ENCODE results near the gene INPP5D.
"Not testable (repeated sequence)": the region's sequence is repeated elsewhere in the genome, so short reads cannot be mapped to it uniquely, and the experiment has no call there.

INPP5D gene
- long read RNA-seq, donor 1 = 0 reads
- long read RNA-seq, donor 2 = 0 reads
- long read RNA-seq, donor 3 = 0 reads
- long read RNA-seq, donor 4, partial matches to known transcripts = 0 of 1 reads
- long read RNA-seq, donor 4, other reads (novel, unspliced or antisense) = 0 of 1 reads
- long read RNA-seq, donor 5 = 0 reads
- long read RNA-seq, donor 6, partial matches to known transcripts = 0 of 1 reads
- long read RNA-seq, donor 6, other reads (novel, unspliced or antisense) = 0 of 1 reads
- long read RNA-seq, donor 7 = 0 reads
- long read RNA-seq, donor 8 = 0 reads

DNA sequence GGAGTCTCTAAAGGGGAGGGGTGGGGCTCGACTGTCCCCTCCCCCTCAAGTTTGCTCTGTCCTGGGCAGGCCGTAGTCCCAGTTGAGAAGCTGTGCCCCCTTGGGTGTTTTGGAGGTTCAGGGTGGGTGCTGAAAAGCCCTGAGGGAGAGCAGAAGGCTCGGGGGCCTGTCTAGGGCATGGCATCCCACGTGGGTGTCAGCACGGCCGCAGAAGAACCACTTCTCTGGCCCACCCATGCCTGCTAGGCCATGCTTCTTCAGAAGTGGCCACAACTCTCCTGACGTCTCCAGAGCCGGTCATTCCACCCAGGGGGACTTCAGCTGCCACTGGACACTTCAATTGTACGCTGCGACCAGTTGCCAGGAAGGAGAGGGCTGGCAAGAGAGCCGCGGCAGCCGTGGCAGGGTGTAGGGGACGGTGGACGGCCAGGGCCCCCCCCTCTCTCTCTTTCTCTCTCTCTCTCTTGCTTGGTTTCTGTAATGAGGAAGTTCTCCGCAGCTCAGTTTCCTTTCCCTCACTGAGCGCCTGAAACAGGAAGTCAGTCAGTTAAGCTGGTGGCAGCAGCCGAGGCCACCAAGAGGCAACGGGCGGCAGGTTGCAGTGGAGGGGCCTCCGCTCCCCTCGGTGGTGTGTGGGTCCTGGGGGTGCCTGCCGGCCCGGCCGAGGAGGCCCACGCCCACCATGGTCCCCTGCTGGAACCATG, at the start of gene INPP5D:
TSS of gene INPP5D (plus strand) at position 546 of the 704 bp plus-strand sequence. CDS start at position 683, 137 bp downstream.
- DNase-seq = no peak

DNA sequence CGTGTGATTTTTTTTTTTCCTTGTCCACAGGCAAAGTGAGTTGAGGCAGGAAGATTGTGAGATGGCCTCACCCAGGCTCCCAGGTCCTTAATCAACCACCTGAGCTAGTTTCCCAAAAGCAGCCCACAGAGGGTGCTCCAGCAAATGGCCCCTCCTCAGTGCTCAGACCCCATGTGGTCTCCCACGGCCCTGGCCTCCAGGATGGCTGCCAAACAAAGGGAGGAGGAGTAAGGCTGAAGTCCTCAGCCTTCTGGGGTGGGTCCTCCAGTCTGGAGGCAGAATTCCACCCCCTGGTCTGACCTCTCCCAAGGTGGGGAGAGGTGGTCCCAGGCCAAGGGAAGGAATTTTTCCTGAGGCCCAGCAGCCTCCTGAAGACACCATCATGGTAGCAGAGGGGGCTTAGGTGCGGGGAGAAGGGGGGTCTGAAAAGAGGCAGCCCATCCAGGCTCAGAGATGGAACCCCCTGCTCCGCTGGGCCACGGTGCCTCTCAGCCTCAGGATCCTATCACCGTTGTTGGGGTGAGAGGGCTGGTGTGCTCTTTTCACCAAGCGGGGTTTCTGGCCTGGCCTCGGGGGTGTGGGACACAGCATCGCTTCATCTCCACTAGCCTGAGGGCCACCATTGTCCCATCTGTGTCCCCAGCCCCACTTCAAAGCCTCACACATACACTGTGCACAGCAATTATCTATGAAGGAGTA, 49.4 kb upstream of the INPP5D start:
- no peak for DNase-seq

DNA sequence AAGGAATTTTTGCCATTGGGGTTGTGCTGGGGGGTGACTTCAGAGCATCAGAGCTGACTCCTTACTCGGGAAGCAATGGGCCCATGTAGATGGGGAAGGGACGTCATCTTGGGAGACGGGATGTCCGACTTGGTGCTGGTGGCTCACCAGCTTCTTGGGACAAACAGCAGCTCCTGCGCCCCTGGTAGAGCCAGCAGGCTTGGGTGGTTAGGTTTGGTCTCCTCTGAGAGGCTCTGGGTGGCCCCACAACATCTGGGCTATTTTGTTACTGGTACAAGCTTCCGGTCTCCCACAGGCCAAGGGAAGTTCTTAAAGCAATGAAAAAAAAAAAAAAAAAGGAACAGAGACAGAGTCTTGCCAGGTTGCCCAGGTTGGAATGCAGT, 48.9 kb upstream of the INPP5D start:
- DNase-seq = no peak

DNA sequence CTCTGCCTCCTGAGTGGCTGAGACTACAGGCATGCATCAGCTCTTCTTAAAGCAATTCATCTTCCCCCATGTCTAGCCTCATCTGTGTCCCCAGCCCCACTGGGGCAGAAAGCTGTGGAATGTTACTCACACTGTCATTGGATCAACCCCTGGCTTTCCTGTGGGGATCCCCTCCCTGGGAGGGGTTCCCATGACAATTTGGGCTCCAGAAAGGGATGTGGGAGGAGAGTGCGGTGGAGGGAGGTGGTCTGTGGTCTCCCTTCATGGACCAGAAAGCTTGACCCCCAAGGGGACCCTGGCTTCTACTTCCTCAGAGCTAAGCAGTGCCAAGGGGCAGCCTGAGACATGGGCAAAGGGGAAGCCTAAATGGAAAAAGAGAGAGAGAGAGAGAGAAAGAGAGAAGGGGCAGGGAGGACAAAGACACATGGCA, 48.4 kb upstream of the INPP5D start:
- DNase-seq = no peak

DNA sequence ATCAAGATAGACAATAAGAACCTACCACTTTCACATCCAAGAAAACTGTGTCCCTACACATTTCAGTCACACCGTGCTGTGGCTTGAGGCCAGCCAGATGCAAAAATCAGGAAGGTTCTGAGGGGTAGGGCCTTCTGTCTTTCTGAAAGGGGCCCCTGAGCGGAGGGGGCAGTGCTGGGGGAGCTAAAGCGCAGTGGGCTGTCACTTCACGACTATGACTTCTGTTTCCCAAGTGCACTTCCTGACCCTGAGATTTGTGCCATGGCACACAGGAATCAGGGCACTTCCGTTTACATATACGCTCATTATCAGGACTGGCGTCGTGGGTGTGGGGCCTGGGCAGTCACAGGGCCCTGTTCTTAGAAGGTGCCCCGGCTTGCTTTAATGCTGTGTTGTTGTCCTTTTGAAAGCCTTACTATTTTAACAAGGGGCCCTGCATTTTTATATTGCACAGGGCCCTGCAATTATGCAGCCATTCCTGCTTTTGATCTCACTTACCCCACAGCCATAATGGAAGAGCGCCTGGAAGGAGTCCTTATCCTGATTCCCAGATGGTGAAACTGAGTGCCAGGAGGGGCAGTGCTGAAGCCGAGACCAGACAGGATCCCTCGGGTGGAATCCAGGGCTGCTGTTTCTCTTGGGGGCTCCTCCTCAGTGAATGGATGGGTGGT, 47.7 kb upstream of the INPP5D start:
- no peak for DNase-seq

DNA sequence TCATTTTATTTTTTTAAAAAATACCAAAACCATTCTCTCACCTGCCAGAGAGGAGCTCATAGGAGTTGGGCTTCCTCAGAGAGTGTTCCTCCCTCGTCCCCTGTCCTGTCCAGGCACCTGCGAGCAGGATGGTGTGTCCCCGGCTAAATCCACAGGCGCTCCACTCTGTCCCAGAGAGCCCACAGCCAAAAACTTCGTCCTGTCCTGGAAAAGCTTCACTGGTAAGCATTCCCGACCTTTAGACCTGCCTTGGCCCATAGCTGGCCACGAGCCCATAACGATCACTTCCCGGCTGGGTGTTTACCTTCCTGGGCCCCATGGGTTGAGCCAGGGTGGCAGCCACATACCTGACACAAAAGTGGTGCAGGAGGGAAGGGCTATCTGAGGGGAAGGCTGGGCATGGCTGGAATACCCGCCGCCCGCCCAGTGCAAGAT, 47.1 kb upstream of the INPP5D start, which contains the start of gene NGEF:
TSS of gene NGEF (minus strand) at position 230 of the 435 bp plus-strand sequence. CDS start 38,366 bp downstream, outside the sequence.
- no peak for DNase-seq

DNA sequence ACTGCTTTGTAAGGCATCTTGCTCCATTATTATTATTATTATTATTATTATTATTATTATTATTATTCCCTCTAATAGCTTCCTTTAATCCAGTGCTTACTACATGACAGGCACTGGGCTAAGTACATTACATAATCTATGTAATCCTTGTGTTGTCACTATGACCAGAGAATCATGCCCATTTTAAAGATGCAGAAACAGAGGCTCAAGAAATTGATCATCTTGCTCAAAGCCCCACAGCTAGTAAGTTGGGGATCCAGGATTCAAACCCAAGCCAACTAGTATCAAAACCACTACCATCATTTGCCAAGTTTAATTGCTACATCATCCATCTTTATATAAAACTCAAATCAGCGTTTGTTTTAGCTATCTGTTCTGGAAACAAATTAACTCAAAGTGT, 46.5 kb upstream of the INPP5D start:
- no peak for DNase-seq

DNA sequence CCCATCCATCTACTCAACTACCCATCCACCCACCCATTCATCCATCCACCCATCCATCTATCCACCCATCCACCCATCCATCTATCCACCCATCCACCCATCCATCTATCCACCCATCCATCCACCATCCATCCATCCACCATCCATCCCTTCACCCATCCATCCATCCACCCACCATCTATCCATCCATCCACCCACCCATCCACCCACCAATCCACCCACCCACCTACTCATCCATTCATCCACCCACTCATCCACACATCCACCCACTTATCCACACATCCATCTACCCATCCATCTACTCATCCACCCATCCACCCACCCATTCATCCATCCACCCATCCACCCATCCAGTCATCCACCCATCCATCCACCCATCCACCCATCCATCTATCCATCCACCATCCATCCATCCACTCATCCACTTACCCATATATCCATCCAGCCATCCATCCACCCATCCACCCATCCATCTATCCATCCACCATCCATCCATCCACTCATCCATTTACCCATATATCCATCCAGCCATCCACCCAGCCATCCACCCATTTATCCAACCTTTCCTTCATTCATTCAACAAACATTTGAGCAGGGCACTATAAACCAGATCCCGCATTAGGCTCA, 45.0 kb upstream of the INPP5D start:
- no peak for DNase-seq

DNA sequence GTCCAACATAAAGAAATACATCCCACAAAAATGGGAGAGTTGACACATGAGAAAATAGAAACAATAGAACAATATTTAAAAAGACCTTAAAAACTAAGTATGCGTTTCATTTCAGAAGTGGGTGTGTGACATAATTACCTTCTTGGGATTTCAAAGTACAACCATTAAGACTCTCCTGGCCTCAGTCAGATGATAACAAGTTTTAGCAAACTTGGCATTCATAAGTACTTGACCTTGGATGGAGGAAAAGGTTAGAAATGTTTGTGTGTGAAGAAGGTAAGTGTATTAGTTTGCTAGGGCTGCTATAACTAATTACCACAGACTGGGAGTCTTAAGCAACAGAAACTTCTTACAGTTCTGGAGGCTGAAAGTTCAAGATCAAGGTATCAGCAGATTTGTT, 42.2 kb upstream of the INPP5D start:
- no peak for DNase-seq

DNA sequence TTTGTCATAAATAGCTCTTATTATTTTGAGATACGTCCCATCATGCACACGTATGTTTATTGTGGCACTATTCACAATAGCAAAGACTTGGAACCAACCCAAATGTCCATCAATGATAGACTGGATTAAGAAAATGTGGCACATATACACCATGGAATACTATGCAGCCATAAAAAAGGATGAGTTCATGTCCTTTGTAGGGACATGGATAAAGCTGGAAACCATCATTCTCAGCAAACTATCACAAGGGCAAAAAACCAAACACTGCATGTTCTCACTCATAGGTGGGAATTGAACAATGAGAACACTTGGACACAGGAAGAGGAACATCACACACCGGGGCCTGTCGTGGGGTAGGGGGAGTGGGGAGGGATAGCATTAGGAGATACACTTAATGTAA, 40.5 kb upstream of the INPP5D start:
- not testable (repeated sequence) for DNase-seq

DNA sequence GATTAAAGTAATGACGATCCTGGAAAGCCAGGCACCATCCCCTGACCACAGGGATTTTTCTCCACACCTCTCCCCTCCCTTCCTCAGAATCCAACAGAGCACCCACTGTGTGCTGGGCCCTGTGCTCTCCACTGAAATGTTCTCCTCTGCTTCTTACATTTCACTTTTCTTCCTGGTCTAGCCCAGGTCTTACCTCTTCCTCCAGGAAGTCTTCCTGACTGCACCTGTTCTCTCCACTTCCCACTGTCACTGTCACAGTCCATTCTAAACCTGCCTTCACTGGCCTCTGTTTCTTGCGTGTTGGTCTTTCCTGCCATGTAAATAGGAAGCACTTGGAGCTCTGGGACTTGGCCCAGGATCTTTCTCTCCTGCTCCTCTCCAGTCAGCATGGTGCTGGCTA, 39.7 kb upstream of the INPP5D start:
- no peak for DNase-seq

DNA sequence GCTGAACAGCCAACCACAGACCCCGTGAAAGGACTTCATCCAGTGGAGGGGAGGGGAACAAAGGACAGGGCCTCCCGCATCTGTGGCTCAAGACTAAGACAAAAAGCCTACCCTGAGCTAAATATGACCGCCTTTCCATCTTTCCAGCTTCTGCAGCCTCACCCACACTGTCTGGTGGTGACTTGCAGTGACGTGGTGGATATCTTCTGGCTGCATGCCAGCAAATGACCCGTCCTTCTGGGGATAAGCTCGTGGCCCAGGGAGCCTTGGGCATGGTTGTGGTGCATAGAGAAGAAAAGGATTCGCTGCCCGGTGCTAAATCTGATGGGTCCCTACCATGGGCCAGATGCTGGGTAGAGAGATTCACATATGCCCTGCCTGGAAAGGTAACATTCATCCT, 38.4 kb upstream of the INPP5D start:
- DNase-seq = no peak

DNA sequence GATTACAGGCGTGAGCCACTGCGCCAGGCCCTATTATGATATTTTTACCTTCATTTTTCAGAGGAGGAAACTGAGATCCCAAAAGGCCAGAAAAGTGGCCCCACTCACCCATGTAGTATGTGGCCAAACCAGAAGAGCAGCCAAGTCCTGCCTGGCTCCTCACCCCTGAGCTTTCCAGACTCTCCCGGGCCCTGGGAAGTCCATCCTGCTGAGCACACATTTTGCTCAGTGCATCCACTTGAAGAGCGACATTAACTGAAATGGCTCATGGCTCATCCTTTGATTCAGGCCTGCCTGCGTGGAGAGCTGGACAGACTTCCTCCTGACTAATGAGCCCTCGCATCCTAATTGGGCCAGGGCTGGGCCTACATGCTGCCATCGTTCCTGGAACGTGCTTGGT, 37.6 kb upstream of the INPP5D start:
- no peak for DNase-seq

DNA sequence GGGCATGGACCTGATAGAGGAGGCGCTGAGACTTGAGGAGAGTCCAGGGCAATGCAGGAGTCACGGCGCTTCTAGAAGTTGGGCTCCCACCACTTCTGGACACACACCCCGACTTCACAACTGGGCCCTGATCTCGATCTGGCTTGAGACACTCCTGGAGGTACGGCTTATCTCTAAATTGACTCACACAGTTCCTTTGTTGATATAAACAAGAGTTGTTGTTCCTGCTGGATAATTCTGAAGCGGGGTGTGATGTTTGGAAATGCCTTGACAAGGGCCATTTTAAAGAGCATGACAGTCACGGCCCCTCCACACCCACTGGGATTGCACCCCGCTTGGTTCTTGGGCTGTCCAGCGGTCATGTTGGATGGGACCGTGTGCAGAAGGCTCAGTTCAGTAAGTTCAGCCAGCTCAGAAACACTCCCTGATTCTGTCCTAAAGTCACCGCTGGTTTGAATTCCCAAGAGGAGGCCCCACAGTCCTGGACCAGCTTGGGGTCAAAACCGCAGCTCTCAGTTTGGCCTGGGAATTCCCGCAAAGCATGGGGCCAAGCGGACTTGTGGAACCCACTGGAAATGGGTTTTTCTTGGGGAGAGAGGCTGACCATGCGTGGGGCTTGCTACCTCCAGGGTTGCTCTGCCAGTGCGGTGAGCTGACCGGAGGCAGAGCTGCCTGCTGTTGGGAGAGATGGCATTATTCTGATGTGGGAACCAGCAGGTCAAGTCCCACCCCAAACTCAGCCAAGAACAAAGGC, 37.0 kb upstream of the INPP5D start:
- DNase-seq = no peak

DNA sequence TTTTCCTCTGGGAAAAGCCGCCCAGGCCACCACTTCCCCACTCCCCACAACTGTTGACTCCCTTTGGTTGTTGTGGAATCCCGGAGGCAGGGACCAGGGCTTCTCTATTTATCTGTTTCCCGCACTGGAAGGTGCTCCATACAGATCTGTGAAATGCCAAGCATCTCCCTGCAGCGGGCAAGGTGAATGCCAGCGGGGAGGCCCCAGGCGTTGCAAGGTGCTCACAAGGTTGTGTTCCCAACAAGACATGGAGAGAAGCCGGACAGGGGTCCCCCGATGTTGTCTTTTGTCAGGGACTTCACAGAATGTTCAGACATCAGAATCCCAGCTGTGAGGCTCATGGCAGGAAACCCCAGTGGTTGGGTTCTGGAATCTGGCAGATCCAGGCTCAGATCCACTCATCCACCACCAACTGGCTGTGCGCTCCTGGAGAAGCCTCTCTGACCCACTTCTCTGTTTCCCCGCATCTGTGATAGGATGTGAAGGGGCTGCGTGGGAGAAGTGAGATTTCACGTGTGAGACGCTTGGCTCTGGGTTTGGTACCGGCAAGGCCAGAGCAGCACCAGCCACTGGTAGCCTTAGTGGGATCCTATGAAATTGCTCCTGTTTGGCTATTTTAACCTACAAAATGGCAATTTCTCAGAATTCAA, 36.3 kb upstream of the INPP5D start:
- no peak for DNase-seq

DNA sequence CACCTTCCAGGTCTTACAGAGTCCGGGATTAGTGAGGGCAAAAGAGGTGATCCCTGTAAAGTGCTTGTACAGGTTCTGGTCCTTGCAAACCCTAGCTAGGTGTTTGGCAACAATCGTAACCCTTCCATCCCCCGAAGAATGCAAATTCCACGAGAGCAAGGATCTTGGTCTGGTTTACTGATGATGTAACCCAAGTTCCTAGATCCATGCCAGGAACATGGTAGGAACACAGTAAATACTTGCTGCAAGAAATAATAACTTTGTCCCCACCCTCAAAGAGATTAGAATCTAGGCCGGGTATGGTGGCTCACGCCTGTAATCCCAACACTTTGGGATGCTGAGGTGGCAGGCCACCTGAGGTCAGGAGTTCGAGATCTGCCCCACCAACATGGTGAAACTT, 34.4 kb upstream of the INPP5D start:
- DNase-seq = no peak

DNA sequence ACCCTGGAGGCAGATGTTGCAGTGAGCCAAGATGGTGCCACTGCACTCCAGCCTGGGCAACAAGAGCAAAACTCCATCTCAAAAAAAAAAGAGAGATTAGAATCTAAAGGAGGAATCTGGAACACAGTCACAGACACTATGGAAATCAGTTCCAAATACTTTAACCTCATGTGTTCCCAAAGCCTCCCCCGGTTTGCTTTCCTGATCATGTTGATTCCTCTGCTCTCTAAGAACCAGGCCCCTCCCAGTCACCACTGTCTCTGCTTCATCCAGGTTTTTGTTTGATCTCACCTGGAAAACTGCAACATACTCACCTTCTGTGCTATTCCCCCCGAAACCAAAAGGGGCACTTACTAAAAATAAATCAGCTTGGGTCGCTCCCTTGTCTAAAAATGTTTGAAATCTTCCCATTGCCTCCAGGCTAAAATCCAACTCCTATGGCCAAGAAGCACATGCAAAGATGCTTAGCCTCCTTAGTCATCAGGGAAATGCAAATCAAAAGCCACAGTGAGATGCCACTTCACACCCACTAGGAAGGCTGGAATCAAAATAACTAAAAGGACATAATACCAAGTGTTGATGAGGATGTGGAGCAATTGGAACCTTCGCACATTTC, 33.8 kb upstream of the INPP5D start:
- no peak for DNase-seq

DNA sequence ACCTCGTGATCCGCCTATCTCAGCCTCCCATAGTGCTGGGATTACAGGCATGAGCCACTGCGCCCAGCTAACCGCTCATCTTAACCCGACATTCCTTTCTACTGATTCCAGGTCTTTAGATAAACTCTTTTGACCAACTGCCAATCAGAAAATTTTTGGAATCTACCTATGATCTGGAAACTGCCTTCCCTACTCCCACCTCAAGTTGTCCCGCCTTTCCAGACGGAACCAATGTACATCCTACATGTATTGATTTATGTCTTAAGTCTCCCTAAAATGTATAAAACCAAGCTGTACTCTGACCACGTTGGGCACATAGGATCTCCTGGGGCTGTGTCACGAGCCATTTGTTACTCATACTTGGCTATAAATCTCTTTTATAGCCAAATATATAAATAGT, 30.8 kb upstream of the INPP5D start:
- no peak for DNase-seq

DNA sequence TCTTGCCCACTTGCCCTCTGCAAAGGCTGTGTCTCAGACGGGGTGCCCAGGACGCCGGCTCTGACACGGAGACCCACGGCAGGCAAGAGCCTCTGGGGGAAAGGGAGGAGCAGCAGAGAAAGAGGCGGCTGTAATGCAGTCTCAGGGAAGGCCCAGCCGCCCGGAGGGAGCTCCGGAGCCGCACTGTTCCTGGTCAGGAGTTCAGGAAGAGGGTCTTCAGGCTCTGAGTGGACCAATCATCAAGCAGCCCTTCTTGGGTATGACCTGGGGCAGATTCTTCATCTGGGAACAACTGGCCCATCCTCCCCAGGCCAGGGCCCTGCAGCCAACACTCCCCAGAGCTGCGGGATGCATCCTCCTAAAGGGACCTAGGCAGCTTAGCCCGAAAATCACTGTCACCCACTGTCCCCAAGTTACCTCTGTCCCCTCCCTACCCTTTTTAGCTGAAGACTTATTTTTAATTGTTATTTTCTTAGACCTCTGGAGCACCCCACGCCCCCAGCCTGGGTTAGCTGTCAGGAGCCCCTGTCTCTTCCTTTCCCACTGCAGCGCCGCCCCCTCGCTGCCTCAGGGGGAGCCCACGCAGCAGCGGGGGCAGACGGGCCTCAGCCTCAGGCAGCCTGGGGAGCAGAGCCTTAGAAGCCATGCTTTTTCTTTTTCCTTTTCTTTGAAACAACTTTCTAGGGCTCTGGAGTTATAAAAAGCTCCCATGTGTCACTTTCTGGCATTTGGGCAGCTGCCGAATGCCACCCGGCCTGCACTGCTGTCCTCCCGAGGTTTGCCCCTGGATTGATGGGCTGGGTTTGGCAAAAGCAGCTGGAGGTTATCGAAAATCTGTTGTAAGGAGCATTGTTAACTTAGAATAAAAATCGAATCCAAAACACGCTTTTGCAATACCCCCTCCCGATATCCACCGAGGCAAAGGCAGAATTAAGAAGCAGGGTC, 28.3 kb upstream of the INPP5D start:
- no peak for DNase-seq
